Suprapubic skin (tissue), 4 donors: Measurements from ENCODE around the gene MYOT.

ENCODE experiments used
- POLR2A ChIP-seq, 2 donors: fragments of 450-650 bp; IDR thresholded peaks; one replicate each; pipeline ENCODE4 v1.6.1; 2017; ENCODE audit warnings: antibody characterized with exemption in 2 of 2, mild to moderate bottlenecking in 2 of 2, moderate library complexity in 2 of 2
- POLR2AphosphoS5 ChIP-seq, 3 donors: sonication (generic); formaldehyde crosslinking; IDR thresholded peaks; one replicate each; pipeline ENCODE4 v1.6.1; 2017; ENCODE audit warnings: antibody characterized with exemption in 3 of 3
- TF ChIP-seq, protein P1 (sequence below), 2 donors: fragments of 200-600 bp in 1 of 2; fragments of 450-650 bp in 1 of 2; sonication (generic) in 1 of 2; IDR thresholded peaks; one replicate each; pipeline ENCODE4 v1.5.1; 2016 to 2019; ENCODE audit warnings: antibody characterized with exemption in 2 of 2, mild to moderate bottlenecking in 1 of 2, moderate library complexity in 1 of 2

DNA sequence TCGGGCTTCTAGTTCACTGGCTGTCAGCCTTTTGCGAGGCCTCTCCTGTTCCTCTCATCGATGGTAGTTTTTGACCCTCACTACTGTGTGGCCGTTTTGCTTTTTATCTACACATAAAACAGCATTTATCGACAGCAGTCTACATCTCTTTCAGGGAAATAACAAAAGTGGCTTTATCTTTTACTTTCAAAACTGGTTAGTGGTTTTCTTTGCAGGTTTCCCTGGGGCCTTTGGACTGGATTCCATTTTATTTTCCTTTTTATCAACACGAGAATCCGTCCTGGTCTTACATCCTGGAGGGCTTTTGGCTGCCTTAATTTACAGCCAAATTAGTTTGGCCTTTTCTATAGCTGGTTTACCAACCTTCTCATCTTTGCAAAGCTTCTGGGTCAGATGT is 20.8 kb downstream of the MYOT start:
- no peak for TF ChIP-seq POLR2AphosphoS5 (IDR thresholded peaks at IDR 0.05)
- TF ChIP-seq, protein P1, sequence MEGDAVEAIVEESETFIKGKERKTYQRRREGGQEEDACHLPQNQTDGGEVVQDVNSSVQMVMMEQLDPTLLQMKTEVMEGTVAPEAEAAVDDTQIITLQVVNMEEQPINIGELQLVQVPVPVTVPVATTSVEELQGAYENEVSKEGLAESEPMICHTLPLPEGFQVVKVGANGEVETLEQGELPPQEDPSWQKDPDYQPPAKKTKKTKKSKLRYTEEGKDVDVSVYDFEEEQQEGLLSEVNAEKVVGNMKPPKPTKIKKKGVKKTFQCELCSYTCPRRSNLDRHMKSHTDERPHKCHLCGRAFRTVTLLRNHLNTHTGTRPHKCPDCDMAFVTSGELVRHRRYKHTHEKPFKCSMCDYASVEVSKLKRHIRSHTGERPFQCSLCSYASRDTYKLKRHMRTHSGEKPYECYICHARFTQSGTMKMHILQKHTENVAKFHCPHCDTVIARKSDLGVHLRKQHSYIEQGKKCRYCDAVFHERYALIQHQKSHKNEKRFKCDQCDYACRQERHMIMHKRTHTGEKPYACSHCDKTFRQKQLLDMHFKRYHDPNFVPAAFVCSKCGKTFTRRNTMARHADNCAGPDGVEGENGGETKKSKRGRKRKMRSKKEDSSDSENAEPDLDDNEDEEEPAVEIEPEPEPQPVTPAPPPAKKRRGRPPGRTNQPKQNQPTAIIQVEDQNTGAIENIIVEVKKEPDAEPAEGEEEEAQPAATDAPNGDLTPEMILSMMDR (IDR thresholded peaks at IDR 0.05), result no peak
- no peak for TF ChIP-seq POLR2A (IDR thresholded peaks at IDR 0.05)
